NCI-H526 (cell line): ENCODE data around the gene COG5.

Experiments
- DNase-seq, 2 experiments: peaks; one replicate each; lab custom pipeline; 2025; lab: John Stamatoyannopoulos, UW

COG5 gene

GRCh38 chr7:107463139-107464078, 100.3 kb downstream of the COG5 start:
- DNase-seq, result peak; percentile 10 to 84

GRCh38 chr7:107461938-107462533, 101.7 kb downstream of the COG5 start:
- no peak for DNase-seq

GRCh38 chr7:107453388-107453787, 110.3 kb downstream of the COG5 start:
- no peak for DNase-seq

- DNase-seq, result no peak
These were observed 112.8 kb downstream of the COG5 start for GRCh38 chr7:107450970-107451369.

GRCh38 chr7:107446988-107447387, 116.7 kb downstream of the COG5 start:
- DNase-seq, result no peak

- no peak for DNase-seq
These were observed 117.2 kb downstream of the COG5 start for GRCh38 chr7:107446531-107446930.

- DNase-seq, result no peak
These were observed 121.0 kb downstream of the COG5 start for GRCh38 chr7:107442678-107443077.

- DNase-seq, result no peak
These were observed 121.9 kb downstream of the COG5 start for GRCh38 chr7:107441581-107442422.

GRCh38 chr7:107439025-107439424, 124.7 kb downstream of the COG5 start:
- DNase-seq, result no peak

GRCh38 chr7:107435749-107436148, 128.0 kb downstream of the COG5 start:
- no peak for DNase-seq

- DNase-seq, result no peak
These were observed 131.5 kb downstream of the COG5 start for GRCh38 chr7:107432261-107432660.

- no peak for DNase-seq
These were observed 133.7 kb downstream of the COG5 start for GRCh38 chr7:107430057-107430456.

- DNase-seq, result peak in 1 of 2 experiments; percentile 10
These were observed 135.1 kb downstream of the COG5 start for GRCh38 chr7:107428642-107429041.

- DNase-seq, result no peak
These were observed 136.3 kb downstream of the COG5 start for GRCh38 chr7:107427462-107427861.

- DNase-seq, result no peak
These were observed 149.5 kb downstream of the COG5 start for GRCh38 chr7:107414198-107414597.

GRCh38 chr7:107408349-107408748, 155.4 kb downstream of the COG5 start:
- no peak for DNase-seq

GRCh38 chr7:107405559-107405958, 158.2 kb downstream of the COG5 start:
- no peak for DNase-seq

- no peak for DNase-seq
These were observed 158.8 kb downstream of the COG5 start for GRCh38 chr7:107404740-107405537.

GRCh38 chr7:107398161-107398560, 165.6 kb downstream of the COG5 start:
- DNase-seq, result no peak

- DNase-seq, result no peak
These were observed 166.7 kb downstream of the COG5 start for GRCh38 chr7:107396990-107397389.

GRCh38 chr7:107396081-107396480, 167.6 kb downstream of the COG5 start:
- DNase-seq, result no peak

GRCh38 chr7:107394831-107395230, 168.9 kb downstream of the COG5 start:
- no peak for DNase-seq
